HCT116 (cell line): Measurements from ENCODE around the gene PPP6R3.

Source experiments
- EZH2 ChIP-seq: fragments of 200-600 bp; sonication (generic); IDR thresholded peaks from 2 replicates; pipeline ENCODE4 v1.6.1; 2017; ENCODE audit warnings: antibody characterized with exemption, mixed run types
- TF ChIP-seq, protein P1 (sequence below), 3 experiments: fragments of 200-600 bp in 1 of 3; sonication (generic) in 1 of 3; IDR thresholded peaks in 2 of 3; conservative IDR thresholded peaks in 1 of 3; 2 replicates each; pipeline ENCODE4 v1.5.1; 2012 to 2017; ENCODE audit warnings: low read depth in 2 of 3, low read length in 2 of 3, antibody characterized with exemption in 1 of 3, borderline replicate concordance in 1 of 3, control low read depth in 1 of 3, mild to moderate bottlenecking in 1 of 3, mixed read lengths in 1 of 3, mixed run types in 1 of 3, moderate library complexity in 1 of 3; ENCODE audit not compliant: insufficient read depth in 1 of 3

DNA sequence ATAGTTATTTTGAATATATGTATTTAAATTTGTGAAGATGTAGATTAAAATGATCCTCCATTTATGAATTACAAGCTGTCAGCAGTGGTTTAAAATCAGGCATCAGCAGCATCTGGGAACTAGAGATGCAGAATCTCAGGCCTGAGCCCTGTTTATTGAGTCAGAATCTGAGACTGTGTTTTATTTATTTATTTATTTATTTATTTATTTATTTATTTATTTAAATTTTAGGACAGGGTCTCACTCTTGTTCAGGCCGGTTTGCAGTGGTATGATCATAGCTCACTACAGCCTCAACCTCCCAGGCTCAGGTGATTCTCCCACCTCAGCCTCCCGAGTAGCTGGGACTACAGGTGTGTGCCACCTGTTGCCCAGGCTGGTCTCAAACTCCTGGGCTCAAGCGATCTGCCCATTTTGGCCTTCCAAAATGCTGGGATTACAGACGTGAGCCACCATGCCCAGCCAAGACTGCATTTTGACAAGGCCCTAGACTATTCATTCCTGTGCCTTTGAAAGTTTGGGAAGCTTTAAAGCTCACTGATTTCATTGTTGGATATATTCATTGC lies 70.7 kb downstream of the PPP6R3 start:
- TF ChIP-seq, protein P1, sequence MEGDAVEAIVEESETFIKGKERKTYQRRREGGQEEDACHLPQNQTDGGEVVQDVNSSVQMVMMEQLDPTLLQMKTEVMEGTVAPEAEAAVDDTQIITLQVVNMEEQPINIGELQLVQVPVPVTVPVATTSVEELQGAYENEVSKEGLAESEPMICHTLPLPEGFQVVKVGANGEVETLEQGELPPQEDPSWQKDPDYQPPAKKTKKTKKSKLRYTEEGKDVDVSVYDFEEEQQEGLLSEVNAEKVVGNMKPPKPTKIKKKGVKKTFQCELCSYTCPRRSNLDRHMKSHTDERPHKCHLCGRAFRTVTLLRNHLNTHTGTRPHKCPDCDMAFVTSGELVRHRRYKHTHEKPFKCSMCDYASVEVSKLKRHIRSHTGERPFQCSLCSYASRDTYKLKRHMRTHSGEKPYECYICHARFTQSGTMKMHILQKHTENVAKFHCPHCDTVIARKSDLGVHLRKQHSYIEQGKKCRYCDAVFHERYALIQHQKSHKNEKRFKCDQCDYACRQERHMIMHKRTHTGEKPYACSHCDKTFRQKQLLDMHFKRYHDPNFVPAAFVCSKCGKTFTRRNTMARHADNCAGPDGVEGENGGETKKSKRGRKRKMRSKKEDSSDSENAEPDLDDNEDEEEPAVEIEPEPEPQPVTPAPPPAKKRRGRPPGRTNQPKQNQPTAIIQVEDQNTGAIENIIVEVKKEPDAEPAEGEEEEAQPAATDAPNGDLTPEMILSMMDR (IDR thresholded peaks at IDR 0.05 in 2 of 3, conservative IDR thresholded peaks at IDR 0.05 in 1 of 3; ENCODE audit: borderline replicate concordance in 1 of 3, insufficient read depth in 1 of 3, low read depth in 2 of 3, low read length in 2 of 3), result no peak
- TF ChIP-seq EZH2, result no peak
